HUES6 (cell line): ENCODE data around the gene AGBL4.

Source experiments
- H3K27ac ChIP-seq: 2 replicates; pipeline ENCODE4 v1.7.0; 2013; ENCODE audit warnings: low read depth, mild to moderate bottlenecking, low read length, inconsistent platforms
- H3K27me3 ChIP-seq: 2 replicates; pipeline ENCODE4 v1.6.1; 2013; ENCODE audit warnings: low read length; ENCODE audit not compliant: control insufficient read depth, insufficient read depth
- H3K36me3 ChIP-seq: 2 replicates; pipeline ENCODE4 v1.6.1; 2013; ENCODE audit warnings: low read length; ENCODE audit not compliant: control insufficient read depth, insufficient read depth
- H3K4me1 ChIP-seq: 2 replicates; pipeline ENCODE4 v1.6.1; 2013; ENCODE audit warnings: low read length; ENCODE audit not compliant: control insufficient read depth, insufficient read depth
- H3K4me3 ChIP-seq: 2 replicates; pipeline ENCODE4 v1.5.1; 2013; ENCODE audit warnings: low read depth, low read length
- H3K9ac ChIP-seq: one replicate; pipeline ENCODE4 v1.6.1; 2013; ENCODE audit warnings: mild to moderate bottlenecking, low read length
- H3K9me3 ChIP-seq: 2 replicates; pipeline ENCODE4 v1.6.1; 2013; ENCODE audit warnings: low read depth, low read length; ENCODE audit not compliant: control insufficient read depth, insufficient read depth

The AGBL4 gene

GRCh38 chr1:49448200-49448599 lies 575.6 kb downstream of the AGBL4 start:
- Histone ChIP-seq H3K4me1 (no peaks in the 10 kb centered on the region), H3K27ac (no peak overlapping the region), H3K9me3 (no peaks in the 10 kb centered on the region; the same call in 1 of the 2 replicates), H3K4me3 (no peak overlapping the region), H3K9ac (no peak overlapping the region), H3K27me3 (no peaks in the 10 kb centered on the region), H3K36me3 (no peaks in the 10 kb centered on the region)

GRCh38 chr1:49436865-49437264 lies 586.9 kb downstream of the AGBL4 start:
- no peak overlapping the region for H3K9ac ChIP-seq
- H3K9me3 ChIP-seq, result peaks cover 7% of the 10 kb centered on the region
- H3K4me1 ChIP-seq, result no peaks in the 10 kb centered on the region
- no peaks in the 10 kb centered on the region for H3K27me3 ChIP-seq
- H3K36me3 ChIP-seq, result no peaks in the 10 kb centered on the region
- H3K27ac ChIP-seq, result no peak overlapping the region
- no peak overlapping the region for H3K4me3 ChIP-seq

GRCh38 chr1:49435291-49435690 lies 588.5 kb downstream of the AGBL4 start:
- Histone ChIP-seq H3K4me3 (no peak overlapping the region), H3K27ac (no peak overlapping the region), H3K9ac (no peak overlapping the region), H3K27me3 (no peaks in the 10 kb centered on the region), H3K9me3 (peaks cover 2% of the 10 kb centered on the region; the same call in 1 of the 2 replicates), H3K36me3 (no peaks in the 10 kb centered on the region), H3K4me1 (no peaks in the 10 kb centered on the region)

- Histone ChIP-seq H3K36me3 (no peaks in the 10 kb centered on the region), H3K4me1 (no peaks in the 10 kb centered on the region), H3K27ac (no peak overlapping the region), H3K9me3 (peaks cover 7% of the 10 kb centered on the region; the same call in 1 of the 2 replicates), H3K27me3 (no peaks in the 10 kb centered on the region), H3K4me3 (no peak overlapping the region), H3K9ac (no peak overlapping the region)
Observed at GRCh38 chr1:49424782-49425181, 599.0 kb downstream of the AGBL4 start.

GRCh38 chr1:49416758-49417157 lies 607.0 kb downstream of the AGBL4 start:
- H3K4me1 ChIP-seq, result no peaks in the 10 kb centered on the region
- H3K36me3 ChIP-seq, result no peaks in the 10 kb centered on the region
- H3K27me3 ChIP-seq, result no peaks in the 10 kb centered on the region
- no peaks in the 10 kb centered on the region for H3K9me3 ChIP-seq
- H3K4me3 ChIP-seq, result no peak overlapping the region
- H3K27ac ChIP-seq, result no peak overlapping the region
- no peak overlapping the region for H3K9ac ChIP-seq

- Histone ChIP-seq H3K9me3 (no peaks in the 10 kb centered on the region), H3K27ac (no peak overlapping the region), H3K9ac (no peak overlapping the region), H3K4me1 (no peaks in the 10 kb centered on the region), H3K36me3 (no peaks in the 10 kb centered on the region), H3K4me3 (no peak overlapping the region), H3K27me3 (no peaks in the 10 kb centered on the region)
Observed at GRCh38 chr1:49408346-49408745, 615.4 kb downstream of the AGBL4 start.

GRCh38 chr1:49397086-49397485 lies 626.7 kb downstream of the AGBL4 start:
- Histone ChIP-seq H3K36me3 (no peaks in the 10 kb centered on the region), H3K27me3 (no peaks in the 10 kb centered on the region), H3K9me3 (peaks cover 8% of the 10 kb centered on the region; the same call in 1 of the 2 replicates), H3K27ac (no peak overlapping the region), H3K4me1 (no peaks in the 10 kb centered on the region), H3K4me3 (no peak overlapping the region), H3K9ac (no peak overlapping the region)

- no peaks in the 10 kb centered on the region for H3K36me3 ChIP-seq
- no peak overlapping the region for H3K4me3 ChIP-seq
- H3K4me1 ChIP-seq, result no peaks in the 10 kb centered on the region
- H3K27ac ChIP-seq, result no peak overlapping the region
- H3K27me3 ChIP-seq, result no peaks in the 10 kb centered on the region
- no peak overlapping the region for H3K9ac ChIP-seq
- no peaks in the 10 kb centered on the region for H3K9me3 ChIP-seq
Observed at GRCh38 chr1:49394200-49394599, 629.6 kb downstream of the AGBL4 start.

- no peaks in the 10 kb centered on the region for H3K27me3 ChIP-seq
- H3K4me1 ChIP-seq, result no peaks in the 10 kb centered on the region
- no peak overlapping the region for H3K27ac ChIP-seq
- no peaks in the 10 kb centered on the region for H3K36me3 ChIP-seq
- H3K9me3 ChIP-seq, result no peaks in the 10 kb centered on the region
- no peak overlapping the region for H3K9ac ChIP-seq
- H3K4me3 ChIP-seq, result no peak overlapping the region
Observed at GRCh38 chr1:49389699-49390098, 634.1 kb downstream of the AGBL4 start.

GRCh38 chr1:49364676-49365075 lies 659.1 kb downstream of the AGBL4 start:
- no peak overlapping the region for H3K9ac ChIP-seq
- H3K27me3 ChIP-seq, result 0 out of 2 replicates have a peak, but pooled peaks cover 2% of the 10 kb centered on the region
- no peaks in the 10 kb centered on the region for H3K9me3 ChIP-seq
- H3K4me1 ChIP-seq, result no peaks in the 10 kb centered on the region
- H3K4me3 ChIP-seq, result no peak overlapping the region
- no peaks in the 10 kb centered on the region for H3K36me3 ChIP-seq
- no peak overlapping the region for H3K27ac ChIP-seq

- peaks cover 6% of the 10 kb centered on the region; the same call in 1 of the 2 replicates for H3K27me3 ChIP-seq
- no peaks in the 10 kb centered on the region for H3K4me1 ChIP-seq
- no peak overlapping the region for H3K9ac ChIP-seq
- H3K9me3 ChIP-seq, result no peaks in the 10 kb centered on the region
- H3K27ac ChIP-seq, result no peak overlapping the region
- H3K4me3 ChIP-seq, result no peak overlapping the region
- H3K36me3 ChIP-seq, result no peaks in the 10 kb centered on the region
Observed at GRCh38 chr1:49363628-49364027, 660.1 kb downstream of the AGBL4 start.

- no peak overlapping the region for H3K27ac ChIP-seq
- no peaks in the 10 kb centered on the region for H3K36me3 ChIP-seq
- peaks cover 24% of the 10 kb centered on the region for H3K4me1 ChIP-seq
- no peaks in the 10 kb centered on the region for H3K9me3 ChIP-seq
- no peak overlapping the region for H3K4me3 ChIP-seq
- peaks cover 59% of the 10 kb centered on the region for H3K27me3 ChIP-seq
- H3K9ac ChIP-seq, result no peak overlapping the region
Observed at GRCh38 chr1:49358036-49358435, 665.7 kb downstream of the AGBL4 start.
